Esophagus muscularis mucosa (tissue), 3 donors: ENCODE data around the gene GPR78.

Experiments
- CTCF ChIP-seq, 3 experiments: fragments of 200-600 bp in 2 of 3; fragments of 450-650 bp in 1 of 3; sonication (generic) in 2 of 3; IDR thresholded peaks; one replicate each; pipeline ENCODE4 v1.5.1; 2017 to 2019; ENCODE audit warnings: antibody characterized with exemption in 3 of 3, mild to moderate bottlenecking in 2 of 3, moderate library complexity in 1 of 3
- POLR2A ChIP-seq: fragments of 450-650 bp; IDR thresholded peaks from one replicate; pipeline ENCODE4 v1.6.1; 2017; ENCODE audit warnings: antibody characterized with exemption, moderate library complexity, mild to moderate bottlenecking, low read depth

GRCh38 chr4:8571702-8572685, 8.2 kb upstream of the GPR78 start:
- no peak for TF ChIP-seq CTCF (IDR thresholded peaks at IDR 0.05)
- no peak for TF ChIP-seq POLR2A
